ENCODE data around the gene PASD1.
"Not testable (repeated sequence)": the region's sequence is repeated elsewhere in the genome, so short reads cannot be mapped to it uniquely, and the experiment has no call there.

The PASD1 gene

GRCh38 chrX:151564035-151564434 is 560 bp downstream of the PASD1 start:
- Histone ChIP-seq H3K27me3 (replicated peaks; ENCODE audit: control insufficient read depth, insufficient read depth, low read length) (no peaks in the 10 kb centered on the region), H3K36me3 (ENCODE audit: control insufficient read depth, insufficient read depth, low read length) (no peaks in the 10 kb centered on the region), H3K4me3 (replicated peaks; ENCODE audit: low read depth, low read length) (no peak overlapping the region)
- DNase-seq (ENCODE audit: extremely low read depth, insufficient read length) = no peak
- no peak for TF ChIP-seq CTCF (IDR thresholded peaks at IDR 0.05; ENCODE audit: insufficient read depth, low read length, poor library complexity, severe bottlenecking)

- H3K36me3 ChIP-seq (ENCODE audit: control insufficient read depth, insufficient read depth, low read length); DNase-seq (ENCODE audit: extremely low read depth, insufficient read length); H3K4me3 ChIP-seq (replicated peaks; ENCODE audit: low read depth, low read length); H3K27me3 ChIP-seq (replicated peaks; ENCODE audit: control insufficient read depth, insufficient read depth, low read length): not testable (repeated sequence)
Measured at GRCh38 chrX:151566872-151567271, 3.4 kb downstream of the PASD1 start.

GRCh38 chrX:151570561-151570960 is 7.1 kb downstream of the PASD1 start:
- H3K27me3 ChIP-seq (replicated peaks; ENCODE audit: control insufficient read depth, insufficient read depth, low read length) = no peaks in the 10 kb centered on the region; the same call in 1 of the 2 replicates
- no peak for TF ChIP-seq CTCF (IDR thresholded peaks at IDR 0.05; ENCODE audit: insufficient read depth, low read length, poor library complexity, severe bottlenecking)

DNA sequence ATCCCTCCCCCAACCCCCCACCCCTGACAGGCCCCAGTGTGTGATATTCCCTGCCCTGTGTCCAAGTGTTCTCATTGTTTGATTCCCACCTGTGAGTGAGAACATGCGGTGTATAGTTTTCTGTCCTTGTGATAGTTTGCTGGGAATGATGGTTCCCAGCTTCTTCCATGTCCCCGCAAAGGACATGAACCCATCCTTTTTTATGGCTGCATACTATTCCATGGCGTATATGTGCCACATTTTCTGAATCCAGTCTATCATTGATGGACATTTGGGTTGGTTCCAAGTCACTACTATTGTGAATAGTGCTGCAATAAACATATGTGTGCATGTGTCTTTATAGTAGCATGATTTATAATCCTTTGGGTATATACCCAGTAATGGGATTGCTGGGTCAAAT is 29.9 kb downstream of the PASD1 start:
- DNase-seq (ENCODE audit: extremely low read depth, insufficient read length); H3K36me3 ChIP-seq (ENCODE audit: control insufficient read depth, insufficient read depth, low read length); H3K27me3 ChIP-seq (replicated peaks; ENCODE audit: control insufficient read depth, insufficient read depth, low read length); H3K4me3 ChIP-seq (replicated peaks; ENCODE audit: low read depth, low read length): not testable (repeated sequence)

More at GRCh38 chrX:151570561-151570960, 7.1 kb downstream of the PASD1 start:
- DNase-seq (ENCODE audit: extremely low read depth, insufficient read length) = no peak
- no peak overlapping the region for H3K4me3 ChIP-seq (replicated peaks; ENCODE audit: low read depth, low read length)
- H3K36me3 ChIP-seq (ENCODE audit: control insufficient read depth, insufficient read depth, low read length) = no peaks in the 10 kb centered on the region

DNA sequence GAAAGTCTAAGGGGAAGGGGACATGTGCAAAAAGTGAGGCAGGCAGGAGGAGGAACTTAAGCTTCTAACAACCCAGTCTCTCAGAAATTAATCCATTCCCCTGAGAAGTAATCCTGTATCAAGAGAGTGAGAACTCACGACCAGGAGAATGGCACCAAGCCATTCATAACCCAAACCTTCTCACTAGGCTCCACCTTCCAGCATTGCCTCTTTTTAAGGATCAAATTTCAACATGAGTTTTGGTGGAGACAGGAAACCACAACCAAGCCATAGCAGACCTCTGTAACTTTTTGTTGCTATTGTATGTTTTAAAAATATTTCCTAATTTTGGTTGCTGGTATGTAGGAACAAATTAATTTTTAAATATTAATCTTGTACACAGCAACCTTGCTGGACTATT is 32.8 kb downstream of the PASD1 start:
- TF ChIP-seq CTCF (IDR thresholded peaks at IDR 0.05; ENCODE audit: insufficient read depth, low read length, poor library complexity, severe bottlenecking) = no peak
- no peak overlapping the region for H3K4me3 ChIP-seq (replicated peaks; ENCODE audit: low read depth, low read length)
- H3K36me3 ChIP-seq (ENCODE audit: control insufficient read depth, insufficient read depth, low read length) = no peaks in the 10 kb centered on the region
- no peaks in the 10 kb centered on the region; the same call in 1 of the 2 replicates for H3K27me3 ChIP-seq (replicated peaks; ENCODE audit: control insufficient read depth, insufficient read depth, low read length)
- DNase-seq (ENCODE audit: extremely low read depth, insufficient read length) = no peak

DNA sequence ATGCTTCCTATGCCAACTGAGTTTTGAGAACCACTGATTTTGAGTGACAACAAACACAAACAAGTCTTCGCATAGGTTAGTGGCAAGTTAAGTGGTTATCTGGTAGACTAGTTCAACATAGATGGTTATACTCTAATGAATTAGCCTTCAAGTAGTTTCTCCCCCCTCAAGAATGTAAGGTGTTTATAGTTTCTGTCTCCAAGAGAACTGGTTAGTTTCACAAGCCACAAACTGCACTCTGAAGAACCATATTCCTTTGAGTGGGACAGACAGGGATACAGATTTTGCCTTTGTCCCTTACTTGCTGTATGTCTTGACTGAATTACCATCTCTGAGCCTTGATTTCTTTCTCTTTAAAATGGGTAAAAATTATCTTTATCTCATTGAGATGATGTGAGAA is 41.5 kb downstream of the PASD1 start:
- no peak for DNase-seq (ENCODE audit: extremely low read depth, insufficient read length)
- Histone ChIP-seq H3K4me3 (replicated peaks; ENCODE audit: low read depth, low read length) (no peak overlapping the region), H3K36me3 (ENCODE audit: control insufficient read depth, insufficient read depth, low read length) (no peaks in the 10 kb centered on the region), H3K27me3 (replicated peaks; ENCODE audit: control insufficient read depth, insufficient read depth, low read length) (no peaks in the 10 kb centered on the region)
- no peak for TF ChIP-seq CTCF (IDR thresholded peaks at IDR 0.05; ENCODE audit: insufficient read depth, low read length, poor library complexity, severe bottlenecking)

GRCh38 chrX:151609222-151609621 is 45.7 kb downstream of the PASD1 start:
- TF ChIP-seq CTCF (IDR thresholded peaks at IDR 0.05; ENCODE audit: insufficient read depth, low read length, poor library complexity, severe bottlenecking) = no peak
- H3K36me3 ChIP-seq (ENCODE audit: control insufficient read depth, insufficient read depth, low read length) = no peaks in the 10 kb centered on the region
- no peak for DNase-seq (ENCODE audit: extremely low read depth, insufficient read length)
- no peak overlapping the region for H3K4me3 ChIP-seq (replicated peaks; ENCODE audit: low read depth, low read length)
- H3K27me3 ChIP-seq (replicated peaks; ENCODE audit: control insufficient read depth, insufficient read depth, low read length) = no peaks in the 10 kb centered on the region
